DLD1 (cell line): Measurements from ENCODE around the gene RETREG1.
"Not testable (repeated sequence)": the region's sequence is repeated elsewhere in the genome, so short reads cannot be mapped to it uniquely, and the experiment has no call there.

Experiments used
- in situ Hi-C: cut with HindIII; loops from 2 replicates; pipeline ENCODE4 v1.10.0; 2017; ENCODE audit warnings: low sequenced_read_pairs

The RETREG1 gene

GRCh38 chr5:16617274-16617968, 624 bp upstream of the RETREG1 start:
- in situ Hi-C loops, result no loop called here

- in situ Hi-C loops, result no loop called here
Measured at GRCh38 chr5:16615741-16616535, 859 bp downstream of the RETREG1 start.

GRCh38 chr5:16612007-16612406, 4.8 kb downstream of the RETREG1 start:
- in situ Hi-C loops, result no loop called here

- in situ Hi-C loops, result not testable (repeated sequence)
Measured at GRCh38 chr5:16610896-16611295, 5.9 kb downstream of the RETREG1 start.

GRCh38 chr5:16609412-16609811, 7.4 kb downstream of the RETREG1 start:
- in situ Hi-C loops, result no loop called here

- in situ Hi-C loops, result no loop called here
Measured at GRCh38 chr5:16606628-16607027, 10.2 kb downstream of the RETREG1 start.

- in situ Hi-C loops, result no loop called here
Measured at GRCh38 chr5:16603701-16604100, 13.1 kb downstream of the RETREG1 start.

- in situ Hi-C loops, result no loop called here
Measured at GRCh38 chr5:16603295-16603694, 13.5 kb downstream of the RETREG1 start.

- in situ Hi-C loops, result no loop called here
Measured at GRCh38 chr5:16602182-16602581, 14.6 kb downstream of the RETREG1 start.

- in situ Hi-C loops, result no loop called here
Measured at GRCh38 chr5:16600946-16601345, 15.9 kb downstream of the RETREG1 start.

- in situ Hi-C loops, result no loop called here
Measured at GRCh38 chr5:16600397-16600796, 16.4 kb downstream of the RETREG1 start.

GRCh38 chr5:16597946-16598694, 18.7 kb downstream of the RETREG1 start:
- in situ Hi-C loops, result no loop called here

GRCh38 chr5:16596581-16596940, 20.2 kb downstream of the RETREG1 start:
- in situ Hi-C loops, result no loop called here

- in situ Hi-C loops, result no loop called here
Measured at GRCh38 chr5:16595881-16596580, 20.8 kb downstream of the RETREG1 start.

GRCh38 chr5:16593628-16594027, 23.2 kb downstream of the RETREG1 start:
- in situ Hi-C loops, result no loop called here

GRCh38 chr5:16593013-16593412, 23.8 kb downstream of the RETREG1 start:
- in situ Hi-C loops, result no loop called here

GRCh38 chr5:16592255-16592654, 24.5 kb downstream of the RETREG1 start:
- in situ Hi-C loops, result no loop called here

GRCh38 chr5:16590685-16591084, 26.1 kb downstream of the RETREG1 start:
- in situ Hi-C loops, result no loop called here

GRCh38 chr5:16589658-16590057, 27.1 kb downstream of the RETREG1 start:
- in situ Hi-C loops, result no loop called here

- in situ Hi-C loops, result no loop called here
Measured at GRCh38 chr5:16588434-16589214, 28.2 kb downstream of the RETREG1 start.
